GM12865 (cell line): ENCODE data around the gene PLEKHA7.

ENCODE experiments used
- DNase-seq: peaks from one replicate; pipeline ENCODE4 v3.0.0; 2010; ENCODE audit warnings: low read depth
- H3K4me3 ChIP-seq: 2 replicates; pipeline ENCODE4 v1.5.1; 2011; ENCODE audit warnings: mild to moderate bottlenecking, low read depth, low read length, control low read depth
- CTCF ChIP-seq: IDR thresholded peaks from 2 replicates; pipeline ENCODE4 v1.5.1; 2011; ENCODE audit warnings: low read length, control low read depth, low read depth, inconsistent platforms; ENCODE audit not compliant: insufficient read depth; ENCODE audit errors: missing control alignments

The PLEKHA7 gene

DNA sequence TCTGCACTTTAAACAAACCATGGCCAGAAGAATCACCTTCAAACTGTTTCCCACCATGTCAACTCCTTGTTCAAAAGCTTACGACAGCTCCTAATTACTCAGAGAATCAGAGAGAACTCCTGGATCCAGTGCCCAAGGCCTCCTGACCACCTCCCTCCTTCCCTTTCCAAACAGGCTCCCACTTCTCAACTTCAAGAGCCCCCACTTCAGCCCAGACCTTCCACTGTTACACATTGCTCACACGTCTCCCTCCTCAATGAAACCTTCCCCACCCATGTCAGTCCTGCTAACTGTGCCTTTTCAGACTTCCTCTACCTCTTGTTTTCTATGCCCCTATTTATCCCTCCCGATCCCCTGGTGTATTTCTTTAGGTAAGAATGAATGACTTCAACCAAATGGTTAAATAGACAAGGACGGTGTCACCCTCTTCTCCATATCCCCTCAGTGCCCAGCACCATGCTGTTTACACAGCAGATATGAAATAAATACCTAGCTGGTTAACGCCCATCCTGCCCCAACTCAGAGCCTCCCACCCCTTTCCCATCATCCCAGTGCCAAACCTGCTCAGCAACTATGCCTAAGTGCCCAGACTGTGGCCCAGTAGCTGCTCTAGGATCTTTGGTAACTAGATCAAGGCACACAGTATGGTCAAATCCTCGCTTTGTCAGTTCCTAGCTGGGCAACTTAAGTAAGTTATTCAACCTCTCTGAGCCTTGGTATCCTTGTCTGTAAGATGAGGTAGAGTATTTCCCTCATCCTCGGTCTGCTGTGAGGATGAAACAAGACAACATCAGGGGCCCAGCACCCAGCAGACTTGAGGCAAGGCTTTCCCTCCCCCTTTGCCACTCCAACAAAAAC lies 36.8 kb downstream of the PLEKHA7 start:
- TF ChIP-seq CTCF, result no peak
- no peak overlapping the region for H3K4me3 ChIP-seq
- DNase-seq, result no peak

DNA sequence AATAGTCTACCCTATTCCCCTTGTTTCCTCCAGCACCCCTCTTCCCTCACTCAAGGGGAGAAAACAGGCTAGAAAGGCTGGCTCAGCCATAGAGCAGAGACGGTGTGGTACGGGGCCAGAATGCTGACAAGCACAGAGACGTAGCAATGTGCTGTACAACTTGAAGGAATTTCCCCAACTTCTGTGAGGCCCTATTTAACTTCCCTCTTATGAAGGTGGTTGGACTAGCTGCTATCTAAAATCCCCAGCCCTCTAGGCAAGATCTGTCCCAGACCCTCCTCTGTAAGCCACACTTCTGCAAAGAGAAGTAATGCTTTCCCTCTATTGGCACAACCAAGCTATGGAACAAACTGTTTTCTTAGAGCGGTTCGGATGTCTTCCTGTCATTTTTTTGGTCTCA lies 37.8 kb downstream of the PLEKHA7 start:
- no peak for TF ChIP-seq CTCF
- DNase-seq, result no peak
- H3K4me3 ChIP-seq, result no peak overlapping the region

- no peak for TF ChIP-seq CTCF
- H3K4me3 ChIP-seq, result no peak overlapping the region
- no peak for DNase-seq
Measured at GRCh38 chr11:16975906-16976305, 38.3 kb downstream of the PLEKHA7 start.

DNA sequence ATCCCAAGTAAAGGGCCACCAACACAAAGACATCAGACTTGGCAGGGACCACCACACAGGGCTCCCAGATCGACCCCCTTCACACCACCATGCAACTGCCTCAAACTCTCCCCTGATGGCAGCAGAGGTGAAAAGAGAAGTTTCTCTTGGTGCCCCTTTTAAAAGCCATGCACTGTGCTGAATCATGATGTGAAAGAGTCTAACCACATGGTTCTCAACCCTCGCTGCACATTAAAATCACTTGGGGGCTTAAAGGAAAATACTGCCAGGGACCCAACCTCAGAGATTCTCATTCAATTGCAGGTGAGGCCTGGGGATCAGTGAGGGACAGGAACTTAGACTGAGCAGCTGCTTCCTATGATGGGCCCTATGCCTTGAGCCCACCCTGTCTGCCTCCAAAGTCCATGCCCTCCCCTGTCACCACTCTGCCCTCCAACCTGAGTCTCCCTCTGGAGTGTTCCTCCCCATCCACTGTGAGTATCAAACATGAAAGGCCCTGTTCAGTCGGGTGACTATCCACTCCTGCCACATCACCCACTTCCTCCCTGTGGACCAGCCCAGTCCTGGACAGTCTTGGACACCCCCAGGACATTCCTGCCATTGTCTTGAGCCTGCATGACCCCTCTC lies 40.8 kb downstream of the PLEKHA7 start:
- no peak for DNase-seq
- no peak overlapping the region for H3K4me3 ChIP-seq
- no peak for TF ChIP-seq CTCF

- TF ChIP-seq CTCF, result no peak
- no peak for DNase-seq
- H3K4me3 ChIP-seq, result no peak overlapping the region
Measured at GRCh38 chr11:16969010-16969999, 44.9 kb downstream of the PLEKHA7 start.

DNA sequence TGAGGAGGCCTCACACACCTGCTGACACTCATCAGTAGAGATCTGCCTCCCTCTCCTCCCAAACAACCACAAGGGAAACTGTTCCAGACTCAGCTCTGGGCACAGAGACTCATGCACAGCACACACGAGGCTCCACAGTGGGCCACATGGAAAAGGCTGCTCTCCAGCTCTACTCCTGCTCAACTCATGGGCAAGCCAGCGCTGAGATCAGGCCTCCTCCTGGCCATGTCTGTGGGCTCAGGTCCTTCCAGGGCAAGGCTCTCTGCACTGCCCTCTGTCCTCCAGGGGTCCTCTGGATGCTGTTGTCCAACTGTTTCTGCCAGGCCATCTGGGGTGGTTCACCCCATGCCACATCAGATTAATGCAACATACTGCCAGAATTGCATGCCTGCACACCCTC lies 46.0 kb downstream of the PLEKHA7 start:
- no peak overlapping the region for H3K4me3 ChIP-seq
- no peak for TF ChIP-seq CTCF
- no peak for DNase-seq
